Measurements from ENCODE around the gene SYNPO2.
"Not testable (repeated sequence)": the region's sequence is repeated elsewhere in the genome, so short reads cannot be mapped to it uniquely, and the experiment has no call there.

Gene SYNPO2

DNA sequence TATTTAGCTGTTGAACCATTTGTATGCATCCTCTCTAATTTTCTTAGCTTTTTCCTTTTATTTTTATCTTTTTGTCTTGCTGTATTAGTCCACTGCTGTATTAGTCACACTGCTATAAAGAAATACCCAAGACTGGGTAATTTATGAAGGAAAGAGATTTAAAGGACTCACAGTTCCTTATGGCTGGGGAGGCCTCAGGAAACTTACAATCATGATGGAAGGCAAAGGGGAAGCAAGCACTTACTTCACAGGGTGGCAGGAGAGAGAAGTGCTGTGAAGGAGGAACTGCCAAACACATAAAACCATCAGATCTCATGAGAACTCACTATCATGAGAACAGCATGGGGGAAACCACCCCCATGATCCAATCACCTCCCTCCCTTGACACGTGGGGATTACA lies 114.3 kb downstream of the SYNPO2 start:
- not testable (repeated sequence) for DNase-seq

DNA sequence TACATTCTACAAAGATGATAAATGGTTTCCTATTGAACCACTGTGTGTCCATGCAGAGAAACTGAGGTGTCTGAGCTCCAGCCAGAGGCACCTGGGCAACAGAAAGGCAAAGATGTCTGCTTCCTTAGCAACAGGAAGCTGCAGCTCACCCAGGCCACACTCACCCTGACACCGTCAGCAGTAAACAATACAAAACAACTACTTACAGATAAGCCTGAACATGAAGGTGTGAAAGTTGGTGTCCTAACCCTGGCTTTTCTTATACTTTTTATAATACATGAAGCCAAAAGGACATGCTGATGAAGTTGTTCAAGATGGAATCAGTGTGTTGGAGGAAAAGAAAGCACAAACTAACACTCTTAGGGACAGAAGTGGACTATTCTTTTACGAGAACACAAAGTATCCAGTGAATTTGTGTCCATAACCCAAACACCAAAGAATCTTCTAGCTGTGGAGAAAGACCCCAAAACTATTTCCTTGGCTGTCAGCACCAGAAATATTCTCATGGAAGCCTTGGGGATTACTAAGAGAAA lies 117.3 kb downstream of the SYNPO2 start:
- DNase-seq = no peak

DNA sequence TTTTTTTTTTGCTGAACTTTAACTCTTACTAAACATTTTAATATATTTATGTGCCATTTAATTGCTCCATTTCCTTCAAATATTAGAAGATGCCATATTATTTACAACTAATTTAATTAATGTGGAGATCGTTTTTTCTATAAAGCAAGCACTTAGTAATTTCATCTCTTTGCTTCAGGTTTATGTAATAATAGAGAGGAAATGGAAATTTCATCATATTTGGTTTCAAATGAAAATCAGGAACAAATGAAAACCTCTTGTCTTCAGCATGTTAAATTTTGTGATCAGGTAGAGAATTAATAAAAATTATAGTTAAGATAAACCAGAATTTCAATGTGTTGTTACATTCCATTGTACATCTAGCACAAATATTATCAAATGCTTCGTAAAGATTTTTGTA lies 120.1 kb downstream of the SYNPO2 start:
- DNase-seq = no peak

DNA sequence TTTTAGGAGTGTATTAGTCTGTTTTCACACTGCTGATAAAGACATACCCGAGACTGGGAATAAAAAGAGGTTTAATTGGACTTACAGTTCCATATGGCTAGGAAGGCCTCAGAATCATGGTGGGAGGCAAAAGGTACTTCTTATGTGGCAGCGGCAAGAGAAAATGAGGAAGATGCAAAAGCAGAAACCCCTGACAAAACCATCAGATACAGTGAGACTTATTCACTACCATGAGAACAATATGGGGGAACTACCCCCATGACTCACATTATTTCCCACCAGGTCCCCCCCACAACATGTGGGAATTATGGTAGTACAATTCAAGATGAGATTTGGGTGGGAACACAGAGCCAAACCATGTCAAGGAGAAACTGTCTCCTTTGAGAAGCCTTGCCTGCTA lies 121.6 kb downstream of the SYNPO2 start:
- not testable (repeated sequence) for DNase-seq

DNA sequence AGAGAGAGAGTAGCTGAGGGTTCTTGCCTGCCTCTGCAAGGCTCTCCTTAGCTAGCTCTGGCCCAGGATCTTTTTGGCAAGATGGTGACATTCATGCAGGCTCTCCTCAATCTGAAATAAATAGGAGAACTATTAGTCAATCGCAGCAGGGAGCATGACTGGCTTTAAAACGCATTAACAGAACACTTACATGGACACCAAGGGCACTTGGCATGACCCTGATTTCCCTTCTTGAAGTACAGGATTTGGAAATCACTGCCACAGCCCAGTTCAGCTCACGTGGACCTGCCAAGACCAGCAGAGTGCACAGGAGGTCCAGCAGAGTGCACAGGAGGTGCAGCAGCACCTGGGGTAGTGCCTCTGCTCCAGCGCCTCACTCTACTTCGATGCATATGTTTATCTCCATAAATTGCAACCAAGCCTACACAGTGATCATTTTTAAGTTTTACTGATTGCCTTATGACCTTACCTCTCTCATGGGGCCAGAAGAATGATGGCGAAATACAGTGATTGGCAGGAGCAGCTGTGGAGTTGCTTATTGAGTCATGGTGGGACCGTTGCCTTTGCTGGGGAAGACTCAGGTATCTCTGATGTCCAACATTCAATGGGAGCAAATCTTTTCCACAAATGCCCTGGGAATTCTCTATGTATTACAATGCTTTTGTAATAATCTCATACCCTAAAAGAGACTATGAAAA lies 122.4 kb downstream of the SYNPO2 start:
- DNase-seq = no peak

DNA sequence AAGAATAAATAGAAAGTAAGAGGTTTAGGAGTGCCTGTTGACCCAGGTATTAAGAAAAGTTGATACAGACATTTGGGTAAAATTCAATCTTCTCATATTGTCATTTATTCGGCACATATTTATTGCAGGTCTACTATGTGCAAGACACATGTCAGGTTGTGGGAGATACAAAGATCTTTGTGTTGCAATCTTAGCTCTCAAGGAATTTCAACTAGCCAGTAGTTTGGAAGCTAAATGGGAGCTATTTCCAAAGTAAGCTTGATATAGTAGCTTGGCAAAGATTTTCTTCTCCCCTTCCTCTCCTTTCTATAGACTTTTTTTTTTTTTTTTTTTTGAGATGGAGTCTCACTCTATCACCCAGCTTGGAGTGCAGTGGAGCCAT lies 122.9 kb downstream of the SYNPO2 start:
- DNase-seq = no peak

DNA sequence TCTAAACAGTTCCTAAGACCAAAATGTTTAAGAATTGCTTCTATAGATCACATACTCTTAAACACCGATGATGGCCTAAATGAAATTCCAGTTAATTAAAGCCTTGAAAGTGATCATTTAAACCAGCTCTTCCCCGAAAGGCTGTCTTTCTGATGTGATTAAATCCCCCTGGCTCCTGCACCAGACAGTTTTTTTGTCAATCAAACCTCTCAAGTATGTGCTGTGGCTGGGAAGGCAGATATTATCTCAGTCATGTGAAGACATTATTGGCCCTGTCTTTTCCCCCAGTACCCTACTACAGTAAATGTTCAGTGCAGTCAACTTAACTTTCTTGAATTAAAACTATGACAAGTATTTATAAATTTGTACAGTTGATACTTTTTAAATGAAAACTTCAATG lies 126.0 kb downstream of the SYNPO2 start:
- DNase-seq = no peak

DNA sequence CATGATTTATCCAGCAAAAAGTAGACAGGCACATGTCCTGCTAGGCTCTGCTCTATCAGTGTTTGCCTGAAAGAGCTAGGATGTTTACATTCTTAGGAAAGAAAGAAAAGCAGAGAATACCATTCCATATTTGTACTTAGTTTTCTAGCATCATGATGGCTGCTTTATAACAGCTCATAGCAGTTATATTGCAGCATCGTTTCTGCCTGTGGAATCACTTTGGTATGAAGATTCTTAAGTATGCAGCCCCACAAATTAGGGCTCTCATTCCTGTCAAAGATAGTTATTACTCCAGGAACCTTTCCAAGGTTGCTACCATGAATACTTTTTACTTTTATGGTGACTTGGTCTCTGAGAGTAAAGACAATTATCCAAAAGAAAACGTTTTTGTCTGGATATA lies 128.0 kb downstream of the SYNPO2 start:
- no peak for DNase-seq

DNA sequence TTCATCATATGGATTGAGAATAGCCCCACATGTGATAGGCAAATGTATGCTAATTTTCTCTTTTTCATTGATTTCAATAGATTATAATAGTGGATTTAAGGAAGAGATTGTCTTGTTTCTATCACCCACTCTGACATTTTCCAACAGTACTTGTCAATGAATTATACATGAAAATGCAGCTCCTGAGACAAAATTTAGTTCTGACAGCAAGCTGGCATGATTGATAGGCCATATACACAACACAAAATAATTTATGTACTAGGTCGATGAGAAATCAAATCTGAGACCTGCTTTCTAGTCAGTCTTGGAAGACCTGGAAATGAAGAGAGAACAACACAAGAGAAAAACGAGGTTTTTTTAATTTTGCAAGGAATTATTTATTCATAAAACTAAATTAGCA lies 129.0 kb downstream of the SYNPO2 start:
- DNase-seq = no peak

DNA sequence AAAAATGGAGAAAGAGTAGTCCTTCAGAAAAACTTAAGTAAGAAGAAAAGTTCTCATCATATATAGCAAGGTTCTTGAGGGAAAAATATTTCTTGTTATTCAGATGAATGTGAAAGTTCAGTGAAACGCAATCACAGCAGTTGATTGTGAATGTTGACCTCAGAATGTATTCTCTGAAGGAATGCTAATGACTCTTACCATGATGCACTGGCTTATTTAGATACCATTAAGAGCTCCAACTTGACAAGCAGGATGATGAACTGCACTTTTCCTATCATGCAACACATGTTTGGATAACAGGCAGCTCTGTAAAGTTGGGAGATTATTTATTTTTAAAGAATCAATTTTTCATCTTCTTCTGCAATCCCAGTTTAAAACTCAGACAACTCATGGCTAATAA lies 131.5 kb downstream of the SYNPO2 start:
- no peak for DNase-seq

DNA sequence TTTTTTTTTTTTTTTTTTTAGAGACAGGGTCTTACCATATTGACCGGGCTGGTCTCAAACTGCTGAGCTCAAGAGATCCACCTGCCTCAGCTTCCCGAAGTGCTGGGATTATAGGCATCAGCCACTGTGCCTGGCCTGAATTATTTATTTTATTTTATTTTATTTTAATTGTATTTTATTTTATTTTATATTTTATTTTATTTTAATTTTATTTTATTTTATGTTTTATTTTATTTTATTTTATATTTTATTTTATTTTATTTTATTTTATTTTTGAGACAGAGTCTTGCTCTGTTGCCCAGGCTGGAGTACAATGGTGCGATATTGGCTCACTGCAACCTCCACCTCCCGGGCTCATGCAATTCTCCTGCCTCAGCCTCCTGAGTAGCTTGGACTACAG lies 133.9 kb downstream of the SYNPO2 start:
- DNase-seq = not testable (repeated sequence)

DNA sequence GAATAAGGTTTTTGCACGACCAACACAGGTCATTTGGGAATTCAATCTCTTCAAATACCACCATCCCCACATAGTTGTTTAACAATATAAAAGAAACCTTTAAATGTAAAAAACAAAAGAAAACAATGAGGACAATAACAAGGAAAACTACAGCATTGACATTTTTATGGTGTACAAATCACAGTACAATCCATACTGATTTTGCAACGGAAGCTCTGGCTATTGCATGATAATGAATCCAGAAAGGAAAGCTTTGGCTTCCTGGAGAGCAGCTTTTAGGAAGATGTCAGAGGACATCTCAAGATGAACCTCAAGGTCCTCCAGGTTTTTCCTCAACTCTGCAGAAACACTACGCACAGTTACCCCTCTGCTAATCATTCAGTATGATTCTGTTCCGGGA lies 135.4 kb downstream of the SYNPO2 start:
- no peak for DNase-seq

DNA sequence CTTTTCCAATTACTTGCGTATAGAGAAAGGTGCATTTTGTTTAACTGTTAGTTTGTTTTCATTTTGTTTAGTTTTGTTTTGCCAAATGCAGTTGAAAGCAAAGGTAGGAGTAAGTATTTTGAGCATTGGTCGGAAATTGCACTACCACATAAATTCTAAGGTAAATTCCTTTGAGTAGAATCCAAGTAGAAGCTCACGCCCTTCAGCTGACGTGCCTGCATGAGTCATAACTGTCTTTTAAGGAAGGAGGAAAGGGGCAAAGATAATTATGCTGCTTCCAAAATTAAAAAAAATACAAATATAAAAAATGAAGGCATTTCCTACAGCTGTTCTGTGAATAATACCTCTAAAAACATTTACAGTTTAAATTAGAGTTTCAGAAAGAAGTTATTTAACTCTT lies 136.8 kb downstream of the SYNPO2 start:
- no peak for DNase-seq

DNA sequence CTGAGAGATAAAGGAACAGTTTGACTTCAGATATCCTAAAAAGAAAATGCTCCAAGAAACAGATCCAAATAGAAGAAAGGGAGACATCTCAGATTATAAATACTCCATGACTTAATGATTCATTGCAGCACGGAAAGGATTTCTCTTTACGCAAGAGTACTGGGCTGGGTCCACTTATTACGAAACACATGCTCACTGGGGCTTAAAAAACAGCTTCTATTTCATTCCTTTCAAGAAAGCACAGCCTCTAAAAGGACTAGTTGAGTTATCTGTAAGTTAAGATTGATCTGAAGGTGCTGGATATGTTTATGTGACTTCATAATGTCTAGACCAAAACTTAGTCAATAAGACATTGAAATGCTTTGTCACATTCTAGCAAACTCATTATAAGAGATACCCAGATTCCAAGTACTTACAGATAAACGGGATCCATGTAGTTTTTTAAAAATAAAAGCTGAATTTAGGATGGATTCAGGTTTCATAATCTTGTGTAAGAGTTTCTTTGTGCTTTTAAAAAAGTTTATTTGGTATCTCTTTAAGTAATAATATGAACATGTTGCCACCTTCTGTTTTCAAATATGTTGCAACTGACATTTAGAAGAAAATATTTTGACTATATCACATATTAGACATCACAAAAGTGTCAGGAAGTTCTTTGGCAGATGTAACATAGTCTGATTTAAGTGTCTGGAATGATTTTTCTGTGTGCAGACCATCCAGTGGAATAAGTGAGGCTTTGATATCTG lies 137.4 kb downstream of the SYNPO2 start:
- no peak for DNase-seq

DNA sequence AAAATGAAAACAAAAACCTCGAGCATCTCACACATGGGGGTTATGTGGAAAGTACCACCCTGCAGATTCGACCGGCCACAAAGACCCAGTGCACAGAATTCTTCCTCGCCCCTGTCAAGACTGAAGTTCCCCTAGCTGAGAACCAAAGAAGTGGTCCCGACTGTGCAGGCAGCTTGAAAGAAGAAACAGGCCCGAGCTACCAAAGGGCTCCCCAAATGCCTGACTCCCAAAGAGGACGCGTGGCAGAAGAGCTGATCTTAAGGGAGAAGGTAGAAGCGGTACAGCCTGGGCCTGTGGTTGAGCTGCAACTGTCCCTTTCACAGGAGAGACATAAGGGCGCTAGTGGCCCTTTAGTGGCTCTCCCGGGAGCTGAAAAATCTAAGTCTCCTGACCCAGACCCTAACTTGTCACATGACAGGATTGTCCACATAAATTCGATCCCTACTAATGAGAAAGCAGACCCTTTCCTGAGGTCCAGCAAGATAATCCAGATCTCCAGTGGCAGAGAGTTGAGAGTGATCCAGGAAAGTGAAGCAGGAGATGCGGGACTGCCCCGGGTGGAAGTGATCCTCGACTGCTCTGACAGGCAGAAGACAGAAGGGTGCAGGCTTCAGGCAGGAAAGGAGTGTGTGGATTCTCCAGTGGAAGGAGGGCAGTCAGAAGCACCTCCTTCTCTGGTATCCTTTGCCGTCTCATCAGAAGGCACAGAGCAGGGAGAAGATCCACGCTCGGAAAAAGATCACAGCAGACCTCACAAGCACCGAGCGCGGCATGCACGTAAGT lies 138.2 kb downstream of the SYNPO2 start:
- no peak for DNase-seq

DNA sequence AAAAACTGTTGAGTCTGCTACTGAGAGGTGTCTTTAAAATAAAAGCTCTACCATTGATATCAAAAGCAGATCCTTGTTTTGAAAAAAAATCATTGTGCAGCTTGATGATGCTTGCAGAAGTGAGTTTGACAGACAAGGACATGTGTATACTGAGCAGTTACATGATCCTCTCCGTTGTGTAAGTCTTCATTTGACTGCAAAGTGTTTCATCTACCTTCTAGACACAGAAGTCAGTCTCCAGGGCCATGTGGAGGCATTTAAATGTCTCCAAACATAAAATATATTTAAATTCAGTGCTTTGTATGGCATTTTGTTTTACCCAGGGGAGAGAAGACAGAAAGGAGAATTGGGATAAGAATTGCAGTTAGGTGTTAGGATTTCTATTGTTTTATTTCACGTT lies 139.2 kb downstream of the SYNPO2 start:
- peak; percentile 65 to 77 for DNase-seq

DNA sequence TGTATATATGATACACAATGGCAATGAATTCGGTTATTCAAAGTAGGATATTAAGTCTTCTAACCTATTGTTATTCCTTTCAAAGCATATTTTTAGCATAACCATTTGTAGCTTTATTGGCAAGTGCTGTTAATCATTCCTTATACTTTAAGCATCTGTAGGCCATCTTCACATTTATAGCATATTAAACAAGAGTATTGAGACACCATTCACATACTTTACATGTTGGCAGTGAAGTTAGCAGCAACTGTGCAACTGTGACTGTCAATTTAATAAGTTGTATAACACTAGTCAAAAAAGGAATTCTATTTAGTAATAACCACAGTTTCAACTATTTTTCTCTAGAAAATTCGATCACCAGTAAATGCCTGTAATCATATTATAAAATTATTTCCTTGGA lies 139.6 kb downstream of the SYNPO2 start:
- peak; percentile 57 to 76 for DNase-seq

DNA sequence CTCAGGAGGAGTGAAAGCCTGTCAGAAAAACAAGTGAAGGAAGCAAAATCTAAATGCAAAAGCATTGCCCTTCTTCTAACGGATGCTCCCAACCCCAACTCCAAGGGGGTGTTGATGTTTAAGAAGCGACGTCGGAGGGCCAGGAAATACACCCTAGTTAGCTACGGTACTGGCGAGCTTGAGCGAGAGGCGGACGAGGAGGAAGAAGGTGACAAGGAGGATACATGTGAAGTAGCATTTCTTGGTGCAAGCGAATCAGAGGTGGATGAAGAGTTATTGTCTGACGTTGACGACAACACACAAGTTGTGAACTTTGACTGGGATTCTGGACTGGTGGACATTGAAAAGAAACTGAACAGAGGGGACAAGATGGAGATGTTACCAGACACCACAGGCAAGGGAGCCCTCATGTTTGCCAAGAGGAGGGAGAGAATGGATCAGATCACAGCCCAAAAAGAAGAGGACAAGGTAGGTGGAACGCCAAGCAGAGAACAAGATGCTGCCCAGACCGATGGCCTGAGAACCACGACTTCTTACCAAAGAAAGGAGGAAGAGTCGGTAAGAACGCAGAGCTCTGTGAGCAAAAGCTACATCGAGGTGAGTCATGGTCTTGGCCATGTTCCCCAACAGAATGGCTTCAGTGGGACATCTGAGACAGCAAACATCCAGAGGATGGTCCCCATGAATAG lies 141.3 kb downstream of the SYNPO2 start:
- DNase-seq = no peak

DNA sequence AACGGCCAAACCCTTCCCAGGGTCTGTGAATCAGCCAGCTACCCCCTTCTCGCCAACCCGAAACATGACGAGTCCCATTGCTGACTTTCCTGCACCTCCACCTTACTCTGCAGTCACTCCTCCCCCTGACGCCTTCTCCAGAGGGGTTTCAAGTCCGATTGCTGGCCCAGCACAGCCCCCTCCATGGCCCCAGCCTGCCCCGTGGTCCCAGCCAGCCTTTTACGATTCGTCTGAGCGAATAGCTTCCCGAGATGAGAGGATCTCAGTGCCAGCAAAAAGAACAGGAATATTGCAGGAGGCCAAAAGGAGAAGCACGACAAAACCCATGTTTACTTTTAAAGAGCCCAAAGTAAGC lies 141.9 kb downstream of the SYNPO2 start:
- no peak for DNase-seq

DNA sequence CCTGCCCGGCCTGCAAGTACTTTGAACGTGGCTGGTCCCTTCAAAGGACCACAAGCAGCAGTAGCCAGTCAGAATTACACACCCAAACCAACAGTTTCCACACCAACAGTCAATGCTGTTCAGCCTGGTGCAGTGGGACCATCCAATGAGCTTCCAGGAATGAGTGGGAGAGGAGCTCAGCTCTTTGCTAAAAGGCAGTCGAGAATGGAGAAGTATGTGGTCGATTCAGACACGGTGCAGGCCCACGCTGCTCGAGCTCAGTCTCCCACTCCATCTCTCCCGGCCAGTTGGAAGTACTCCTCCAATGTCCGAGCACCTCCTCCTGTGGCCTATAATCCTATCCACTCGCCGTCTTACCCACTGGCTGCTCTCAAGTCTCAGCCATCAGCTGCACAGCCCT lies 142.6 kb downstream of the SYNPO2 start:
- DNase-seq = no peak

DNA sequence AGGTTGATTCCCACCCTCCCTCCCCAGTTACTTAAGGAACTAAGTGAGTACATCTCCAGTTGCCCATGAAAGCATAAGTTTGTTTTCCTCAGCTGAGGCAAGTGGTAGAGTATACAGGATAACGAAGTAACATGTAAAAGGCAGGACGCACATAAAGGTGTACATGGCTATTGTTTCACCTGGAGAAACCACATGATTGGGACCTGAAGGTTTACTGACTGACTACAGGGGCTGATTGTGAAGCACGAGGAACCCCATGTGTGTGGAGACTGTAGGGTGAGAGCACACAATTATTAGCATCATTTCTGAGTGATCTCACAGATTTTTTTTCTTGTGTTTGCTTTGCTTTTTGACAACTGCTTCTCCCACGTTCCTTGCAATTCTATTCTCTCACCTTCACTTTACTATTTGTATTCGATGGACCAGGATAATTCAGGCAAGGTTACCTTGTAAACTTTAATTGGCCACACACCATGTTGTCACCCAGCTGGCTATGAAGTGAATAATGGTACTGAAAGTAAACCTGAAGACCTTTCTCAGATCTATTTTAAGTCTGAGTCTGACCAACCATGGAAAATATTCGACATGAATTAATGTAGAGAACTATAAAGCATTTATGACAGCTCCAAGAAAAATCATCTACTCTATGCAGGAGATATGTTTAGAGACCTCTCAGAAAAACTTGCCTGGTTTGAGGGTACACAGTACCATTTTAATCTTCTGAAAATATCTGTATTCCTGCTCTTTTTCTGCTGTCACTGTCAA lies 144.4 kb downstream of the SYNPO2 start:
- DNase-seq = no peak

DNA sequence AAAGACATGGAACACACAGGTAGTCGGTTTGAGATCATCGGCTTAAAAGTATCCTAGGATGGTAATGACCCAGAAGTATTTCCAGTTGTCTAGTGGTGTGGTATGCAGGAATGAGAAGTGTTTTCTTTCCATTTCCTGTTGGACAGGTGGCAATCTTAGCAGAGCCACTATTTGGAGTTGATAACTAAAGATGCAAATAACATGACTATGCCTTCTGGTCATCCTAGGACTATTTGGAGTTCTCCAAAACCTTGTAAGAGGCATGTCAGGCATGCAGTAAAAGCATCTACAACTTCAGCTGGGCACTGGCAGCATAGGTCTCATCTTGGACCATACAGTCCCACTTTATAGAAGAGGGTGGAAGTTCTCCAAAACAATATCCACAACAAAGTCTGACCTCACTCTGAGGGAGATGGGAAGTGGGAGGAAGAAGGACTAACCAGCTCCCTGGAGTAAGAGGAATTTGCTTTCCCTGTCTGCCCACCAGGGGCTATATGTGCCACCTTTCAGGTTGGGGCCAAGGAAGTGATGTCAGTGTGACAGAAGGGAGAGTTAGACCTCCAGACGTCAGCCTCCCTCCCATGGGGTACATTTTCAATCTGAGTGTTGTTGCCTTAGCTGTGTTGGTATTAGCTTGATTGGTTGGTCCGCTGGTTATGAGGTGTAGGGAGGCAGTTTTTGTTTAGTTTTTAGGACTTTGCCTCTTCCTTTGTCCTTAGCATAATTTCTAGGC lies 145.8 kb downstream of the SYNPO2 start:
- DNase-seq = no peak

All from NCI-H526 (cell line).